Endothelial cell of umbilical vein (primary cell): ENCODE results near the gene PPP1R26.

Source experiments
- CTCF ChIP-seq, 2 donors: IDR thresholded peaks; 1 replicate in 1 of 2; 2 replicates in 1 of 2; pipeline ENCODE4 v1.5.1; 2011; ENCODE audit warnings: low read length in 2 of 2, mild to moderate bottlenecking in 2 of 2, moderate library complexity in 2 of 2, control low read depth in 1 of 2, inconsistent platforms in 1 of 2, low read depth in 1 of 2; ENCODE audit not compliant: insufficient read depth in 1 of 2; ENCODE audit errors: extremely low read depth in 1 of 2
- EZH2 ChIP-seq: IDR thresholded peaks from 2 replicates; pipeline ENCODE4 v1.6.1; 2012; ENCODE audit warnings: borderline replicate concordance, low read depth, mild to moderate bottlenecking, moderate library complexity, low read length, inconsistent platforms; ENCODE audit not compliant: severe bottlenecking
- FOS ChIP-seq: IDR thresholded peaks from 2 replicates; pipeline ENCODE4 v1.6.1; 2011; ENCODE audit warnings: mild to moderate bottlenecking, low read length, moderate library complexity, borderline replicate concordance; ENCODE audit not compliant: insufficient read depth
- JUN ChIP-seq: IDR thresholded peaks from 2 replicates; pipeline ENCODE4 v1.6.1; 2011; ENCODE audit warnings: borderline replicate concordance, low read depth; ENCODE audit not compliant: insufficient read length, insufficient read depth
- MAX ChIP-seq: IDR thresholded peaks from 2 replicates; pipeline ENCODE4 v1.6.1; 2011; ENCODE audit not compliant: insufficient read depth, insufficient read length
- MYC ChIP-seq: IDR thresholded peaks from one replicate; pipeline ENCODE4 v1.6.1; 2011; ENCODE audit warnings: mild to moderate bottlenecking, low read depth, low read length
- POLR2A ChIP-seq: IDR thresholded peaks from 2 replicates; pipeline ENCODE4 v1.6.1; 2012; ENCODE audit warnings: low read depth, mild to moderate bottlenecking, control low read depth, low read length
- POLR2AphosphoS5 ChIP-seq: IDR thresholded peaks from 2 replicates; pipeline ENCODE4 v1.6.1; 2012; ENCODE audit warnings: low read depth, mild to moderate bottlenecking, control low read depth, low read length, moderate library complexity; ENCODE audit not compliant: insufficient read depth

GRCh38 chr9:135439916-135440315 lies 39.7 kb upstream of the PPP1R26 start:
- TF ChIP-seq CTCF (IDR thresholded peaks at IDR 0.05; ENCODE audit: extremely low read depth in 1 of 2, insufficient read depth in 1 of 2, low read depth in 1 of 2, low read length in 2 of 2) = no peak
- no peak for TF ChIP-seq MAX
- no peak for TF ChIP-seq POLR2A
- no peak for TF ChIP-seq POLR2AphosphoS5
- TF ChIP-seq FOS = no peak
- TF ChIP-seq EZH2 = no peak
- TF ChIP-seq JUN = no peak
- TF ChIP-seq MYC = no peak
